SK-N-SH (cell line): ENCODE results near the gene HOMER1. TPM values are rescaled to one million over a fixed set of nuclear protein-coding genes. Genes with fewer than 3 reads are reported as not detected.

ENCODE experiments used
- CTCF ChIA-PET: fragments of 300-600, 350-600 bp; formaldehyde crosslinking; extraction: SDS; loops from one replicate; lab custom pipeline; 2021; lab: Yijun Ruan, JAX
- POLR2A ChIA-PET: fragments of 350-600 bp; sonication (Branson Sonifier 250); formaldehyde crosslinking; extraction: SDS; loops from one replicate; lab custom pipeline; 2020; ENCODE audit warnings: antibody characterized with exemption, inconsistent platforms; lab: Yijun Ruan, JAX
- DNase-seq: peaks from one replicate; pipeline ENCODE4 v3.0.0; 2012
- H2AFZ ChIP-seq: fragments of 200-600 bp; sonication (generic); 2 replicates; pipeline ENCODE4 v1.8.1; 2016; ENCODE audit warnings: antibody characterized with exemption, mild to moderate bottlenecking, low read depth
- H3F3A ChIP-seq: fragments of 200-600 bp; sonication (generic); replicated peaks from 2 replicates; pipeline ENCODE3; 2016; ENCODE audit warnings: antibody characterized with exemption, mild to moderate bottlenecking; ENCODE audit not compliant: insufficient read depth
- H3K27ac ChIP-seq, 2 experiments: fragments of 200-500 bp in 1 of 2; fragments of 200-600 bp in 1 of 2; sonication (Bioruptor generic) in 1 of 2; sonication (generic), shearing (Covaris generic) in 1 of 2; 2 replicates each; pipeline versions ENCODE4 v1.5.1 to v1.6.1; 2014 to 2016; ENCODE audit warnings: low read depth in 2 of 2, inconsistent platforms in 1 of 2, low read length in 1 of 2, mild to moderate bottlenecking in 1 of 2, mixed read lengths in 1 of 2
- H3K27me3 ChIP-seq: fragments of 200-600 bp; sonication (generic), shearing (Covaris generic); 2 replicates; pipeline ENCODE4 v1.6.1; 2016; ENCODE audit warnings: mixed run types; ENCODE audit not compliant: insufficient read depth
- H3K36me3 ChIP-seq, 2 experiments: fragments of 200-500 bp in 1 of 2; fragments of 200-600 bp in 1 of 2; sonication (Bioruptor generic) in 1 of 2; sonication (generic) in 1 of 2; replicated peaks in 1 of 2; 2 replicates each; pipeline versions ENCODE3 to v1.5.1; 2014 to 2016; ENCODE audit warnings: low read length in 1 of 2, mild to moderate bottlenecking in 1 of 2; ENCODE audit not compliant: insufficient read depth in 2 of 2, control insufficient read depth in 1 of 2
- H3K4me1 ChIP-seq, 2 experiments: fragments of 200-500 bp in 1 of 2; fragments of 200-600 bp in 1 of 2; sonication (Bioruptor generic) in 1 of 2; sonication (generic), shearing (Covaris generic) in 1 of 2; 2 replicates each; pipeline versions ENCODE4 v1.5.1 to v1.6.1; 2014 to 2016; ENCODE audit warnings: low read depth in 1 of 2, low read length in 1 of 2, mixed run types in 1 of 2; ENCODE audit not compliant: insufficient read depth in 2 of 2, control insufficient read depth in 1 of 2
- H3K4me2 ChIP-seq: fragments of 200-600 bp; sonication (generic), shearing (Covaris generic); 2 replicates; pipeline ENCODE4 v1.6.1; 2017; ENCODE audit warnings: mixed run types
- H3K4me3 ChIP-seq, 2 experiments: fragments of 200-500 bp in 1 of 2; fragments of 200-600 bp in 1 of 2; sonication (Bioruptor generic) in 1 of 2; sonication (generic), shearing (Covaris generic) in 1 of 2; 2 replicates each; pipeline versions ENCODE4 v1.5.1 to v1.8.1; 2014 to 2016; ENCODE audit warnings: low read depth in 2 of 2, inconsistent platforms in 1 of 2, low read length in 1 of 2, mild to moderate bottlenecking in 1 of 2, mixed read lengths in 1 of 2, moderate library complexity in 1 of 2
- H3K79me2 ChIP-seq: fragments of 200-600 bp; sonication (generic); 2 replicates; pipeline ENCODE4 v1.8.1; 2017; ENCODE audit warnings: mild to moderate bottlenecking; ENCODE audit not compliant: insufficient read depth
- H3K9ac ChIP-seq: fragments of 200-600 bp; sonication (generic); 2 replicates; pipeline ENCODE4 v1.6.1; 2017; ENCODE audit warnings: mixed run types
- H3K9me2 ChIP-seq: fragments of 200-600 bp; sonication (generic); 2 replicates; pipeline ENCODE4 v1.6.1; 2017; ENCODE audit warnings: mixed run types
- H3K9me3 ChIP-seq: fragments of 200-600 bp; sonication (generic); 2 replicates; pipeline ENCODE4 v1.6.1; 2017; ENCODE audit warnings: mixed run types, mild to moderate bottlenecking, moderate library complexity
- H4K20me1 ChIP-seq: fragments of 200-600 bp; sonication (generic); 2 replicates; pipeline ENCODE4 v1.6.1; 2017; ENCODE audit warnings: mild to moderate bottlenecking, mixed run types; ENCODE audit not compliant: insufficient read depth
- CTCF ChIP-seq: fragments of 200-600 bp; sonication (generic); IDR thresholded peaks from 2 replicates; pipeline ENCODE4 v1.6.1; 2017; ENCODE audit warnings: antibody characterized with exemption, mild to moderate bottlenecking, moderate library complexity
- FOXJ3 ChIP-seq: sonication (generic); formaldehyde crosslinking; IDR thresholded peaks from 2 replicates; pipeline ENCODE4 v1.5.1; 2020; ENCODE audit warnings: mild to moderate bottlenecking, missing genetic modification reagents
- IRF3 ChIP-seq: fragments of 150-350 bp; IDR thresholded peaks from 2 replicates; pipeline ENCODE4 v1.6.1; 2016; ENCODE audit warnings: mild to moderate bottlenecking, low read depth, low read length
- MEF2A ChIP-seq: IDR thresholded peaks from 2 replicates; pipeline ENCODE4 v1.4.0; 2012; ENCODE audit warnings: low read depth, borderline replicate concordance
- RXRA ChIP-seq: IDR thresholded peaks from 2 replicates; pipeline ENCODE4 v1.4.0; 2012; ENCODE audit warnings: low read depth, mild to moderate bottlenecking, borderline replicate concordance
- SMC3 ChIP-seq: IDR thresholded peaks from 2 replicates; pipeline ENCODE4 v1.6.1; 2012; ENCODE audit warnings: low read depth, low read length, improper control_type of control experiment
- TCF12 ChIP-seq: IDR thresholded peaks from 2 replicates; pipeline ENCODE4 v1.4.0; 2012
- TEAD4 ChIP-seq: IDR thresholded peaks from 2 replicates; pipeline ENCODE4 v1.4.0; 2012; ENCODE audit warnings: mild to moderate bottlenecking, borderline replicate concordance; ENCODE audit not compliant: insufficient read depth
- WGBS: methylation state at CpG from one replicate; pipeline ENCODE4 v1.1.6; 2017; ENCODE audit warnings: low lambda C conversion rate; 5-methylcytosine and 5-hydroxymethylcytosine counted together
- polyA plus RNA-seq, 3 experiments: library from polyadenylated mRNA; depleted of rRNA; stranded (reverse); fragments of >200 nt; gene quantifications; 2 replicates each; pipeline ENCODE4 v1.2.3, GENCODE V29; 2012

The HOMER1 gene
- polyA plus RNA-seq, 1 of the 3 experiments (the other 2 are of a cell fraction) = 2.2 TPM

- H3K9me2 ChIP-seq = no peaks in the 10 kb centered on the region
- H2AFZ ChIP-seq = no peak overlapping the region
- TF ChIP-seq MEF2A (no peak), TCF12 (peak; percentile 23; the same call in 1 of the 2 replicates)
- H3K27me3 ChIP-seq = no peaks in the 10 kb centered on the region
- no peaks in the 10 kb centered on the region for H3K36me3 ChIP-seq
- peaks cover 4% of the 10 kb centered on the region; the same call in 1 of the 2 replicates for H3K79me2 ChIP-seq
- CTCF ChIA-PET = interaction anchor here (8.9 to 16.0 kb wide), 2 partner anchors 327 to 438 kb away, joined by 104 to 219 read pairs; no protein-coding TSS in a partner anchor
- no peaks in the 10 kb centered on the region for H4K20me1 ChIP-seq
- H3K9me3 ChIP-seq = no peaks in the 10 kb centered on the region
- no peak for DNase-seq
- H3K4me1 ChIP-seq = no peaks in the 10 kb centered on the region; a peak in 1 of 4 replicates
- H3K27ac ChIP-seq = no peak overlapping the region
- H3K4me2 ChIP-seq = no peak overlapping the region
- no peak overlapping the region for H3K9ac ChIP-seq
- H3F3A ChIP-seq = no peaks in the 10 kb centered on the region
- no peak overlapping the region for H3K4me3 ChIP-seq
- POLR2A ChIA-PET = no interaction called here
- 69% methylated on average over 2 of the region's 2 CpGs for WGBS
These were observed 54.3 kb downstream of the HOMER1 start for GRCh38 chr5:79459626-79460025.

- H4K20me1 ChIP-seq = no peaks in the 10 kb centered on the region
- no peak overlapping the region for H3K27ac ChIP-seq
- no peaks in the 10 kb centered on the region for H3K36me3 ChIP-seq
- WGBS = 84% methylated on average over 2 of the region's 2 CpGs
- ChIA-PET POLR2A (no interaction called here), CTCF (interaction anchor here (0.8 to 16.0 kb wide), 3 partner anchors 7 to 435 kb away, joined by 3 to 219 read pairs (median 8); no protein-coding TSS in a partner anchor)
- H3K9ac ChIP-seq = no peak overlapping the region
- no peaks in the 10 kb centered on the region for H3K9me3 ChIP-seq
- peaks cover 4 to 9% of the 10 kb centered on the region in 2 experiments; a peak in 2 of 4 replicates for H3K4me1 ChIP-seq
- no peaks in the 10 kb centered on the region for H3F3A ChIP-seq
- H3K27me3 ChIP-seq = no peaks in the 10 kb centered on the region
- no peaks in the 10 kb centered on the region for H3K9me2 ChIP-seq
- no peak overlapping the region for H2AFZ ChIP-seq
- no peak overlapping the region for H3K4me3 ChIP-seq
- TF ChIP-seq IRF3 (no peak), TEAD4 (no peak), SMC3 (no peak), RXRA (no peak), CTCF (no peak), FOXJ3 (no peak)
- no peak overlapping the region for H3K4me2 ChIP-seq
- peaks cover 4% of the 10 kb centered on the region; the same call in 1 of the 2 replicates for H3K79me2 ChIP-seq
- DNase-seq = no peak
These were observed 56.9 kb downstream of the HOMER1 start for GRCh38 chr5:79456890-79457583.
